ENCODE results near the gene TMEM185A. TPM values are rescaled to one million over a fixed set of nuclear protein-coding genes. Genes with fewer than 3 reads are reported as not detected.
"Not testable (repeated sequence)": the region's sequence is repeated elsewhere in the genome, so short reads cannot be mapped to it uniquely, and the experiment has no call there.

Gene TMEM185A
- 26.8 to 29.9 TPM (median 29.3 TPM) in 3 replicates for total RNA-seq

DNA sequence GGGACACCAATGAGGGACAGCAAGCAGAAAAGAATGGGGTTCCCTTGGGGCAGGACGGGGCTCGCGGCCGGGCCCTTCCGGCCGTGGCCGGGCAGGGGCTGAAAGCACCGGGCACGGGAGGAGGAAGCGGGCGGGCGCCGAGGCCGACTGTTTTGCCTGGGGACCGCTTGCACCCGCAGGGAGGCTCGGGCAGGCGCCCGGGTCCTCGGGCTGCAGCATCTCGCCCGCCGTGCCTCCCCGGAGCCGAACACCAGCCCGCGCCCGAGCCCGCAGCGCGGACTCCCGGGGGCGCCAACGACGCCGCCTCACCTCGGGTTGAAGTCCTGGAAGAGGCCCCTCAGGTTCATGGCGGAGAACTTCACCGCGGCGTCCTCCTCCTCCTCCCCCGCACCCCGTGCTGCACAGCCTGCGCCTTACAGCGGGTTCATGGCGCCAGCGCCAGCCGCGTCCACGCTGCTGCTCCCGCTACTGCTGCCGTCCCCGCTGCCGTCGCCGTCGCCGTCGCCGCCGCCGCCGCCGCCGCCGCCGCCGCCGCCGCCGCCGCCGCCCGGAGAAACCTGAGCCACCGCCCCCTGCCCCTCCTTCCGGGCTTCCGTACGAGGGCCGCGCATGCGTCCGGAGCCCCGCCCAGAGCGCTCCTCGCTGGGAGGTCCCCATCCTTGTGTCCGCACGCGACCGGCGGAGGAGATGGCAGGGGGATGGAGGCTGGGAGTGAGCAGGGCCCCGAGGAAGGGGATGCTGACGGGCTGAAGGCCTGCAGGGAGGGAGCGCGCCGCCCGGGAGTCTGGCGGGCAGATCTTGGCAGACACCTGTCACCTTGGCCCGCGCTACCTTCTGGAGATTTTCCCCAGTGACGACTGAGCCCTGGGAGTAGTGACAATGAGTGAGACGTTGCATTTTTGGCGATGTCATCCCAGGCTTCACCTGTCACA, at the start of gene TMEM185A:
Gene TMEM185A, minus strand, starts transcription at position 559 of the 932 bp plus-strand sequence. Its CDS starts 212 bp downstream, at position 347.
- H3K27me3 Mint-ChIP-seq (ENCODE audit: low read depth): peaks cover 31% of the 10 kb centered on the region
- H3K4me3 Mint-ChIP-seq: peak within 1 kb of the TSS; percentile 92
- peaks cover 14% of the 10 kb centered on the region for H3K9me3 Mint-ChIP-seq
- H3K27ac Mint-ChIP-seq: peak within 1 kb of the TSS; percentile 90
- peak in 1 of 2 experiments; percentile 75 for DNase-seq (ENCODE audit: low spot score in 2 of 2, unreplicated experiment in 2 of 2)
- H3K36me3 Mint-ChIP-seq: no peaks in the 10 kb centered on the region
- TF ChIP-seq, protein P1, sequence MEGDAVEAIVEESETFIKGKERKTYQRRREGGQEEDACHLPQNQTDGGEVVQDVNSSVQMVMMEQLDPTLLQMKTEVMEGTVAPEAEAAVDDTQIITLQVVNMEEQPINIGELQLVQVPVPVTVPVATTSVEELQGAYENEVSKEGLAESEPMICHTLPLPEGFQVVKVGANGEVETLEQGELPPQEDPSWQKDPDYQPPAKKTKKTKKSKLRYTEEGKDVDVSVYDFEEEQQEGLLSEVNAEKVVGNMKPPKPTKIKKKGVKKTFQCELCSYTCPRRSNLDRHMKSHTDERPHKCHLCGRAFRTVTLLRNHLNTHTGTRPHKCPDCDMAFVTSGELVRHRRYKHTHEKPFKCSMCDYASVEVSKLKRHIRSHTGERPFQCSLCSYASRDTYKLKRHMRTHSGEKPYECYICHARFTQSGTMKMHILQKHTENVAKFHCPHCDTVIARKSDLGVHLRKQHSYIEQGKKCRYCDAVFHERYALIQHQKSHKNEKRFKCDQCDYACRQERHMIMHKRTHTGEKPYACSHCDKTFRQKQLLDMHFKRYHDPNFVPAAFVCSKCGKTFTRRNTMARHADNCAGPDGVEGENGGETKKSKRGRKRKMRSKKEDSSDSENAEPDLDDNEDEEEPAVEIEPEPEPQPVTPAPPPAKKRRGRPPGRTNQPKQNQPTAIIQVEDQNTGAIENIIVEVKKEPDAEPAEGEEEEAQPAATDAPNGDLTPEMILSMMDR (IDR thresholded peaks at IDR 0.05; ENCODE audit: unreplicated experiment): no peak
- H3K4me1 Mint-ChIP-seq: peaks cover 16% of the 10 kb centered on the region

DNA sequence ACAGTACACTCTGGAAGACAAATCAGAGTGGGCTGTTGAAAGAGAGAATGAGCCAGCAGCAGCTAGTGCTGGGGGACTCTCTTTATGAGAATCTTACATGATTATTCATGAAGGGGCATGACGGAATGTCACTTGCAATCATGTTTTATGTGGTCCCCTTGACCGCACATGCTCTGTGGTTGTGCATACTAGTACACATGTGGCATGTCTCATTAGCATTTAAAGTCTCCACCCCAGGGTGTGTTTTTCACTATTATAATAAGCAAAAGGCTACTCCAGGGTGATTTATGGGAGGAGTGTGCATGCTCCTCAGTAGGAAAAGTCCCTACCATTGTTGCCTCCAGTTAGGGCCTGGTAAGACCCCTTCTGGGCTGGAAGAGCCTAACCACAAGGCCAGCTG, 49.6 kb upstream of the TMEM185A start:
- Mint-ChIP-seq H3K36me3 (no peaks in the 10 kb centered on the region), H3K27me3 (ENCODE audit: low read depth) (no peaks in the 10 kb centered on the region), H3K4me3 (no peak overlapping the region), H3K4me1 (peaks cover 6% of the 10 kb centered on the region), H3K9me3 (peaks cover 24% of the 10 kb centered on the region), H3K27ac (no peak overlapping the region)
- DNase-seq (ENCODE audit: low spot score in 2 of 2, unreplicated experiment in 2 of 2): no peak
- TF ChIP-seq, protein P1 (IDR thresholded peaks at IDR 0.05; ENCODE audit: unreplicated experiment): no peak

DNA sequence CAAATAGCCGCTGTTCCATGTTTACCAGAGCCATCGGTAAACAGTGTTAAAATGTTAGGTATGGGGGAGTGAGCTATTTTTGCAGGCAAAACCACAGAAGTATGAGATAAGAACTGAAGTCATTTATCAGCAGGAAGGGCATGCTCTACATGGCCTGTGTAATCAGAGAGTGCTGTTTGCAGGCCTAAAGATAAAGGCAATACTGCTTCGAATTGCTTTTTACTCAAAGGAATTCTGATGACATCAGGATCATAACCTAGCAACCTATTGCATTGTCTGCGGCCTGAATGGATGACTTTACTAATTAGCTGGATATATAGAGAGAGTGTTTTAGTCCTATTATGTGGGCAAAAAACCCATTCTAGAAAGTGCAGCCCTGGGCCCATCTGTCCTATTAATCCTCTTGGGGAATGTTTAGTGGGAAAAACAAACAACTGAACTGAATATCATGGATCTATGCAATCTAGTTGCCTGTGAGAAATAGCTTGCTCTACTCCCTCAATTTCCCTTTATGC, 47.6 kb upstream of the TMEM185A start:
- H3K9me3 Mint-ChIP-seq: peaks cover 15% of the 10 kb centered on the region
- not testable (repeated sequence) for H3K27me3 Mint-ChIP-seq (ENCODE audit: low read depth); DNase-seq (ENCODE audit: low spot score in 2 of 2, unreplicated experiment in 2 of 2); H3K36me3 Mint-ChIP-seq; H3K4me1 Mint-ChIP-seq; H3K4me3 Mint-ChIP-seq; H3K27ac Mint-ChIP-seq

DNA sequence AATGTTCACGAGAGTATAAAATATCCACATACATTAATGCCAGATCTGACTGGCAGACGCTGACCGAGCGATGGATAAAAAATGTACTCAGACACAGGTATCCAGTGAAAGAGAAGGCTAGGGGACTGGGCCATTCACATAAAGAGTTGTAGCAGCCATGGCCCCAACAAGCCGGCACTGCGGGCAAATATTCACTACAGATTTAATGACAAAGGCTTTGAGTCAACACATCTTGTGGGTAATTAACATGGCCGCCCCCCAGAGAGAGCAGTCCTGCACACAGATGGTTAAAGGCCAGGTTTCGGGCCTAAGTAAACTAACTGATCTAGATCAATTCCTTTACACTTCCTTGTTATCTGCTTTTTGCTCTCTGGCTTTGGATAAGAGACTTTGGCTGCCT, 44.0 kb upstream of the TMEM185A start:
- H3K4me1 Mint-ChIP-seq; H3K9me3 Mint-ChIP-seq; H3K36me3 Mint-ChIP-seq; DNase-seq (ENCODE audit: low spot score in 2 of 2, unreplicated experiment in 2 of 2); H3K27me3 Mint-ChIP-seq (ENCODE audit: low read depth); H3K27ac Mint-ChIP-seq; H3K4me3 Mint-ChIP-seq: not testable (repeated sequence)

DNA sequence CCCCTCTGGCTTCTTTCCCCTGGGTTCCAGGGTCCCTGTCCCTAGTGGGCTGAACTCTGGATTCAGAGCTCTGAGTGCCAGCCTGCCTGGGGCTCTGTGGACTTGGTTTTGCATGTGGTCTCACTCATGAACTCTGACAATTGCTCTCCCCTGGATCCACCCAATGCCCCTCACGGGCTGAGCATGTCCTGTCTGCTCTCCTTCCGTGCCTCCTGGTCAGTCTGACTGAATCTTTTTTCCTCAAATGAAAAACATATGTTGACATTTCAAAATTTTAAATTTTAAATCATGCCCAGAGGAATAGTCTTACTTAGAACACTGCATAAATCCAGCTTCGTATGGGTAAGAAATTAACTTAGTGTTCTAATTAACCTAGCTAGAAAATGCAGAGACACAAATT, 43.5 kb upstream of the TMEM185A start:
- not testable (repeated sequence) for DNase-seq (ENCODE audit: low spot score in 2 of 2, unreplicated experiment in 2 of 2); H3K36me3 Mint-ChIP-seq; H3K27me3 Mint-ChIP-seq (ENCODE audit: low read depth); H3K9me3 Mint-ChIP-seq; H3K4me1 Mint-ChIP-seq; H3K27ac Mint-ChIP-seq; H3K4me3 Mint-ChIP-seq

DNA sequence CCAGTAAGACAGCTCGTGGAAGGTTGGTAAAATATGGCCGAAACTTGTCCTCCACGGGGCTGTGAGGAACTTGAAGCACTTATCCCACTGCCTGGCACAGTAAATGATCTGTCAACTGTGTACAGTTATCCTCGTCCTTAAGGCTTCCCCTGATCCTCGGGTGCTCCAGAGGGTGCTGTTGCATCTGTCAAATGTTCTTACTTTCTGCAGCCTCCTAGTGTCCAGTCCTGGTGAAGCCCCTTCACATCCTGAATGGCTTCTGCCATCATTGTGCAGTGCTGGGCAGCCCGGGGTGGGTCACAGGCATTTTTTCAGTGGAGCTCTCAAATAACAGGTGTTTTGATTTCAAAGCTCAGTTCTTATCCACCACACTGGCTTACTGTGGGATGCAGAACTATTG, 29.0 kb upstream of the TMEM185A start:
- not testable (repeated sequence) for H3K4me1 Mint-ChIP-seq; DNase-seq (ENCODE audit: low spot score in 2 of 2, unreplicated experiment in 2 of 2); H3K36me3 Mint-ChIP-seq; H3K27me3 Mint-ChIP-seq (ENCODE audit: low read depth); H3K4me3 Mint-ChIP-seq; H3K9me3 Mint-ChIP-seq; H3K27ac Mint-ChIP-seq

DNA sequence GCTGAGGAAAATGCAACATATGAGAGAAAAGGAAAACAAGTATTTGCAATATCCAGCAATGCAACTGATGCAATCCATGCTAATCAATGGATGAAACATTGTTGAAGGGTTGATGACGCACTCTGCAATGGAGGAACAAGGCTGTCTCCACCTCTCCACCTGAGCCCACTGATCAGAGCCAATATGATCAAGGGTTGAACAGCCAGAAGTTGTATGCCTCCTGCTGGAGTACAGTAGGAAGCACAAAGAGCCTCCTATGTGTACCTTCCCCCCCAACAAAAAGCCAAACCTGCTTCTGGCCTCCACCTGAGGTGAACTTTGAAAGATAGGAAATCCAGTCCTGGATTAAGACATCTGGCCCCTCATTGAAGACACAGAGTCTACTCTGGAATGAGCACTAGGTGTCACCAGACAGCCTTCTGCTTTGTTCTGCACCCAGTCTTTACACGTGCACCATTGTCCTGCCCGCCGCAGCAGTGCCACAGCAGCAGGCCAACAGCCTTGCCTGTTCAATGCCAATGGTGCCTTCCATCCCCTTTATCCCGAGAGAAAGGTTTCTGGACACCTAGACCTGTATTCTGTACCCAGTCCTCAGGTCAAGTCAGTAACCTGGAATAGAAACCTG, 24.8 kb upstream of the TMEM185A start:
- not testable (repeated sequence) for H3K27ac Mint-ChIP-seq; H3K9me3 Mint-ChIP-seq; H3K4me3 Mint-ChIP-seq; H3K27me3 Mint-ChIP-seq (ENCODE audit: low read depth); H3K4me1 Mint-ChIP-seq; H3K36me3 Mint-ChIP-seq; DNase-seq (ENCODE audit: low spot score in 2 of 2, unreplicated experiment in 2 of 2)

All from mesothelial cell of epicardium (in vitro differentiated cells).